Heart right ventricle (tissue), 16 donors: Measurements from ENCODE around the gene SIRT3. TPM values are rescaled to one million over a fixed set of nuclear protein-coding genes. Genes with fewer than 3 reads are reported as not detected.

ENCODE experiments used
- ATAC-seq, 8 donors: fragments of 200-7000 bp; cut with Tn5 transposase; one replicate each; pipeline ENCODE4 v1.9.1; 2020; ENCODE audit warnings: mild to moderate bottlenecking in 8 of 8, moderate library complexity in 8 of 8, moderate number of reproducible peaks in 1 of 8
- DNase-seq, 2 donors: peaks; one replicate each; pipeline ENCODE4 v3.0.0-alpha.2; 2020
- H3K27ac ChIP-seq, 10 donors: fragments of 200-600 bp; sonication (generic) in 2 of 10; one replicate each; pipeline versions ENCODE4 v1.5.0 to v1.8.0; 2020 to 2022; ENCODE audit warnings: mild to moderate bottlenecking in 3 of 10
- H3K27me3 ChIP-seq, 7 donors: fragments of 200-600 bp; one replicate each; pipeline ENCODE4 v1.8.0; 2021 to 2022; ENCODE audit warnings: mild to moderate bottlenecking in 2 of 7
- H3K36me3 ChIP-seq, 9 donors: fragments of 200-600 bp; sonication (generic) in 1 of 9; one replicate each; pipeline versions ENCODE4 v1.5.0 to v1.8.0; 2020 to 2022; ENCODE audit warnings: mild to moderate bottlenecking in 2 of 9
- H3K4me1 ChIP-seq, 9 donors: fragments of 200-600 bp; sonication (generic) in 1 of 9; one replicate each; pipeline versions ENCODE4 v1.5.0 to v1.8.0; 2020 to 2022; ENCODE audit warnings: mild to moderate bottlenecking in 4 of 9
- H3K4me3 ChIP-seq, 10 donors: fragments of 200-600 bp; sonication (generic) in 2 of 10; one replicate each; pipeline versions ENCODE4 v1.5.0 to v1.8.0; 2020 to 2022; ENCODE audit warnings: mild to moderate bottlenecking in 7 of 10, moderate library complexity in 2 of 10
- H3K9me3 ChIP-seq, 11 donors: fragments of 200-600 bp in 10 of 11; sonication (generic) in 2 of 11; one replicate each; pipeline versions ENCODE4 v1.5.0 to v1.8.0; 2013 to 2022; ENCODE audit warnings: mild to moderate bottlenecking in 2 of 11, control low read depth in 1 of 11, moderate library complexity in 1 of 11
- CTCF ChIP-seq, 9 donors: fragments of 200-600 bp; sonication (generic) in 2 of 9; IDR thresholded peaks; one replicate each; pipeline versions ENCODE4 v1.5.0 to v1.8.0; 2021 to 2022; ENCODE audit warnings: antibody characterized with exemption in 9 of 9, mild to moderate bottlenecking in 5 of 9, moderate library complexity in 1 of 9
- WGBS, 2 donors: extraction: QIAGEN DNeasy Blood & Tissue Kit; methylation state at CpG; one replicate each; pipeline ENCODE4 v1.1.7; 2013; ENCODE audit warnings: inconsistent platforms in 1 of 2; 5-methylcytosine and 5-hydroxymethylcytosine counted together
- intact Hi-C, 10 donors: fragments of 100-400 bp; cut with DNase I; formaldehyde crosslinking; loops; one replicate each; pipeline versions ENCODE4 v1.11.1 to v1.14.2; 2022
- polyA plus RNA-seq, 2 donors: library from polyadenylated mRNA; stranded (reverse); fragments of 200-250 nt; gene quantifications; one replicate each; pipeline ENCODE4 v1.2.3, GENCODE V29; 2013
- total RNA-seq, 10 donors: library from RNA; stranded (reverse); fragmentation: NEBNext Ultra II Directional in 3 of 10; extraction: Animal tissue kit (Norgen Biotek cat#: 25700) in 3 of 10; gene quantifications; one replicate each; pipeline versions ENCODE4 v1.2.1 to v1.2.4, GENCODE V29; 2021 to 2023
- donor health status: Arrhythmogenic right ventricular cardiomyopathy.
- donor health status: ischemic (EF 13 %, LVEDD 7.1; RV severe dilation, severe dysfunction).
- donor health status: healthy with polysubstance abuse.
- donor health status: DM: no; HTN: yes; CAD: no.
- donor health status: DM: no; HTN: no; CAD: no.
- donor health status: ischemic (EF 25% LVEDD 6.9; RV normal size, moderate dysfunction).
- donor health status: ischemic (EF 25% LVEDD 5.7; RV mildly dilated, moderate dysfunction).
- donor health status: healthy.
- donor health status: DM: yes; HTN: yes; CAD: no.
- donor health status: Ischemic cardiomyopathy.
- donor health status: ischemic (EF 35%, LVEDD 5.7; RV mildly dilated, moderate dysfunction).
- donor health status: nonischemic (EF 11% LVEDD 7.7; RV severe dilation, severe dysfunction).
- donor health status: DM: yes; HTN: yes; CAD: no.
- donor health status: PGD.
- donor health status: ischemic (EF 29% LVEDD 5.4; RV normal size, mild dysfunction).
- donor health status: nonischemic (EF 23%, LVEDD 6.1; RV moderate dilation, normal function).

The SIRT3 gene
- total and polyA plus RNA-seq, 12 donors = 18.5 to 50.2 (median 34.9) TPM

DNA sequence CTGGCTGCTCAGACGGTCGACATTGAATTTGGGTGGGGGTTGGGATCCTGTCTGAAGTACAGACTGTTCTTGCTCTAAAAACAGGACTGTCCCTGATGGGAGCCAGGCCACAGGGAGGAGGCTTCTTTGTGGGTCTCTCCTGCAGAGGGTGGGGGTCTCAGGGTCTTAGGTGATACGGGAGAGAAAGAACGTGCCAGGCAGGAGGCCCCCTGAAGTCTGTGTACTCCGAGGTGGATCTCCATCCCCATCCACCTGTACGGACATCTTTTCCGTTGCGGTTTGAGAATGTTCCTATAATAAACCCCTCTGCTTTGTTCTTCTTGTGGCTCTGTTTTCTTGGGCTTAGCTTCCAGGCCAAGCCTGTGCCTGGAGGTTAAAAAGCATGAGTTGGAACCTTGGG is 16.5 kb upstream of the SIRT3 start:
- peak in 1 of 8 donors; percentile 9 for ATAC-seq
- intact Hi-C loops = loop anchor here in 3 of 10 donors (5.0 to 10.0 kb wide), 4 partner anchors 35 to 122 kb away; partner anchors contain the start of genes B4GALNT4 (in 2 of the 3), IFITM1 (in 1 of the 3) and PGGHG (in 1 of the 3)
- Histone ChIP-seq H3K36me3 (peaks cover 3 to 65% (median 43%) of the 10 kb centered on the region in 9 donors), H3K4me1 (no peaks in the 10 kb centered on the region), H3K9me3 (no peaks in the 10 kb centered on the region), H3K4me3 (no peak overlapping the region), H3K27ac (no peak overlapping the region), H3K27me3 (no peaks in the 10 kb centered on the region)
- no peak for DNase-seq
- 86 to 92% methylated on average over 8 of the region's 8 CpGs for WGBS, 2 donors
- TF ChIP-seq CTCF (IDR thresholded peaks at IDR 0.05) = no peak

- ATAC-seq (peak in 1 of 8 donors; percentile 30), DNase-seq (no peak)
- intact Hi-C loops = loop anchor here in 3 of 10 donors (5.0 to 10.0 kb wide), 4 partner anchors 36 to 123 kb away; partner anchors contain the start of genes B4GALNT4 (in 2 of the 3), IFITM1 (in 1 of the 3) and PGGHG (in 1 of the 3)
- no peak overlapping the region for H3K27ac ChIP-seq
- no peak overlapping the region for H3K4me3 ChIP-seq
- H3K9me3 ChIP-seq = no peaks in the 10 kb centered on the region
- WGBS, 2 donors = 78 to 82% methylated on average over 10 of the region's 10 CpGs
- no peaks in the 10 kb centered on the region for H3K4me1 ChIP-seq
- no peaks in the 10 kb centered on the region for H3K27me3 ChIP-seq
- peaks cover 3 to 76% (median 53%) of the 10 kb centered on the region in 9 donors for H3K36me3 ChIP-seq
- no peak for TF ChIP-seq CTCF (IDR thresholded peaks at IDR 0.05)
These were observed 15.4 kb upstream of the SIRT3 start for GRCh38 chr11:251550-251949.

- no peaks in the 10 kb centered on the region for H3K4me1 ChIP-seq
- 79 to 83% methylated on average over 10 of the region's 10 CpGs for WGBS, 2 donors
- H3K27ac ChIP-seq = no peak overlapping the region
- ATAC-seq = peak in 6 of 8 donors; percentile 71 to 86 (median 78)
- H3K4me3 ChIP-seq = no peak overlapping the region
- peak; percentile 44 to 48 for DNase-seq
- no peaks in the 10 kb centered on the region for H3K9me3 ChIP-seq
- intact Hi-C loops = loop anchor here in 3 of 10 donors (5.0 to 10.0 kb wide), 4 partner anchors 36 to 124 kb away; partner anchors contain the start of genes B4GALNT4 (in 2 of the 3), IFITM1 (in 1 of the 3) and PGGHG (in 1 of the 3)
- TF ChIP-seq CTCF (IDR thresholded peaks at IDR 0.05) = peak; percentile 31 to 76 (median 61)
- no peaks in the 10 kb centered on the region for H3K27me3 ChIP-seq
- peaks cover 3 to 84% (median 60%) of the 10 kb centered on the region in 9 donors for H3K36me3 ChIP-seq
These were observed 14.7 kb upstream of the SIRT3 start for GRCh38 chr11:250740-251299.

DNA sequence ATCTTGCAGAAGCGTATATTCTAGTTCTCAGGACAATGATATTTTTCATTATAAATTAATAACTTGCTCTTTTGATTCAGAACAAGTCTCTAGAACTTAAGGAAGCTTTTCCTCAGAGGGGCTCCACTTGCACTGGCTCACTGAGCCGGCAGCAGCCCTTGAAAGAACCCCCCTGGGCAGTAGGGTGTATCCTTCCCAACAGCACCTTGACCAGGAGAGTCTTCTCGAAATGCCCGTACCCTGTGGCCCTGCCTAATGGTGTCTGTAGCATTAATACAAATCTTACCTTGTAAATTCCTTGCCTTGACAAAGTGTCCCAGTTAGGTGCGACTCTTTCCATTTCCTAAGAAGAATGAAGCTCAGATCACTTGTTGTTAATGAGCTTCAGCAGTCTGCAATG is 14.1 kb upstream of the SIRT3 start:
- no peak for TF ChIP-seq CTCF (IDR thresholded peaks at IDR 0.05)
- intact Hi-C loops = loop anchor here in 3 of 10 donors (5.0 to 10.0 kb wide), 4 partner anchors 37 to 125 kb away; partner anchors contain the start of genes B4GALNT4 (in 2 of the 3), IFITM1 (in 1 of the 3) and PGGHG (in 1 of the 3)
- H3K27ac ChIP-seq = no peak overlapping the region
- H3K36me3 ChIP-seq = peaks cover 3 to 88% (median 63%) of the 10 kb centered on the region in 9 donors
- no peaks in the 10 kb centered on the region for H3K27me3 ChIP-seq
- ATAC-seq = no peak
- no peak overlapping the region for H3K4me3 ChIP-seq
- DNase-seq = no peak
- no peaks in the 10 kb centered on the region for H3K9me3 ChIP-seq
- 85 to 88% methylated on average over 5 of the region's 5 CpGs for WGBS, 2 donors
- H3K4me1 ChIP-seq = no peaks in the 10 kb centered on the region
